Peyer's patch (tissue), 4 donors: ENCODE results near the gene DOCK1.

Experiments used
- CTCF ChIP-seq, 6 experiments: fragments of 450-650 bp in 4 of 6; fragments of 200-600 bp in 2 of 6; sonication (generic) in 1 of 6; IDR thresholded peaks; one replicate each; pipeline ENCODE4 v1.5.1; 2017 to 2019; ENCODE audit warnings: antibody characterized with exemption in 6 of 6, mild to moderate bottlenecking in 3 of 6, moderate library complexity in 1 of 6
- POLR2A ChIP-seq, 2 donors: fragments of 450-650 bp; IDR thresholded peaks; one replicate each; pipeline ENCODE4 v1.5.1; 2017; ENCODE audit warnings: antibody characterized with exemption in 2 of 2, mild to moderate bottlenecking in 2 of 2, moderate library complexity in 2 of 2

GRCh38 chr10:126909147-126909546, 3.9 kb downstream of the DOCK1 start:
- TF ChIP-seq CTCF (IDR thresholded peaks at IDR 0.05) (no peak), POLR2A (IDR thresholded peaks at IDR 0.05) (no peak)
